Endothelial cell of umbilical vein (primary cell): Measurements from ENCODE around the gene ASF1A. TPM values are rescaled to one million over a fixed set of nuclear protein-coding genes. Genes with fewer than 3 reads are reported as not detected.

Experiments
- BruUV-seq: library from RNA; stranded (reverse); fragments of 400-500 nt; replicated peaks from 2 replicates; lab custom pipeline; 2021; lab: Mats Ljungman, UMichigan
- CTCF ChIA-PET: fragments of 300-600, 350-600 bp; sonication (Branson Sonifier 250); formaldehyde crosslinking; loops from one replicate; lab custom pipeline; 2021; ENCODE audit warnings: antibody characterized with exemption, inconsistent platforms; lab: Charles Lee
- POLR2A ChIA-PET: fragments of 300-600, 350-600 bp; sonication (Branson Sonifier 250); formaldehyde crosslinking; loops from one replicate; lab custom pipeline; 2021; ENCODE audit warnings: antibody characterized with exemption, inconsistent platforms; lab: Charles Lee
- DNase-seq: peaks from one replicate; pipeline ENCODE4 v3.0.0-alpha.2; 2011; ENCODE audit warnings: low read depth, low spot score
- FAIRE-seq: peaks from 2 replicates; lab custom pipeline; 2011; peaks lifted over from hg19 to GRCh38; lab: Jason Lieb, UNC
- H2AFZ ChIP-seq: 2 replicates; pipeline ENCODE4 v1.6.0; 2012; ENCODE audit warnings: low read depth, low read length, control low read depth, inconsistent platforms
- H3K27ac ChIP-seq: 2 replicates; pipeline ENCODE4 v1.5.1; 2011; ENCODE audit warnings: low read depth, mild to moderate bottlenecking, control low read depth, low read length, moderate library complexity; ENCODE audit not compliant: insufficient read depth
- H3K27me3 ChIP-seq, 2 experiments: 2 replicates each; pipeline versions ENCODE4 v1.6.0 to v1.6.1; 2011; ENCODE audit warnings: low read length in 2 of 2, mixed read lengths in 1 of 2; ENCODE audit not compliant: control insufficient read depth in 2 of 2, insufficient read depth in 2 of 2
- H3K36me3 ChIP-seq, 2 experiments: 2 replicates in 1 of 2; 3 replicates in 1 of 2; pipeline ENCODE4 v1.5.1; 2011; ENCODE audit warnings: low read length in 2 of 2, mild to moderate bottlenecking in 1 of 2, moderate library complexity in 1 of 2; ENCODE audit not compliant: control insufficient read depth in 2 of 2, insufficient read depth in 2 of 2; ENCODE audit errors: extremely low read depth in 1 of 2
- H3K4me1 ChIP-seq: 3 replicates; pipeline ENCODE4 v1.5.1; 2011; ENCODE audit warnings: mild to moderate bottlenecking, low read length; ENCODE audit not compliant: control insufficient read depth, insufficient read depth; ENCODE audit errors: extremely low read depth
- H3K4me2 ChIP-seq: 2 replicates; pipeline ENCODE4 v1.6.1; 2011; ENCODE audit warnings: low read length, control low read depth, mixed read lengths; ENCODE audit not compliant: insufficient read depth
- H3K4me3 ChIP-seq, 3 experiments: fragments of 200-600 bp in 1 of 3; sonication (generic), shearing (Covaris generic) in 1 of 3; replicated peaks in 1 of 3; 2 replicates each; pipeline ENCODE4 v1.5.1; 2011 to 2016; ENCODE audit warnings: control low read depth in 3 of 3, low read length in 3 of 3, mild to moderate bottlenecking in 2 of 3, inconsistent platforms in 1 of 3, low read depth in 1 of 3, moderate library complexity in 1 of 3; ENCODE audit not compliant: insufficient read depth in 1 of 3
- H3K79me2 ChIP-seq: 2 replicates; pipeline ENCODE4 v1.6.0; 2012; ENCODE audit warnings: low read length, inconsistent platforms; ENCODE audit not compliant: control insufficient read depth, insufficient read depth
- H3K9ac ChIP-seq: replicated peaks from 2 replicates; pipeline ENCODE3; 2011; ENCODE audit warnings: low read length, control low read depth; ENCODE audit not compliant: insufficient read depth; ENCODE audit errors: extremely low read depth
- H3K9me1 ChIP-seq: replicated peaks from 3 replicates; pipeline ENCODE4 v1.6.0; 2011; ENCODE audit warnings: mild to moderate bottlenecking, low read length; ENCODE audit not compliant: control insufficient read depth, insufficient read depth; ENCODE audit errors: extremely low read depth
- H3K9me3 ChIP-seq: replicated peaks from 2 replicates; pipeline ENCODE4 v1.5.1; 2012; ENCODE audit warnings: low read length, inconsistent platforms; ENCODE audit not compliant: control insufficient read depth, insufficient read depth
- H4K20me1 ChIP-seq: replicated peaks from 2 replicates; pipeline ENCODE3; 2011; ENCODE audit warnings: mild to moderate bottlenecking, low read length; ENCODE audit not compliant: control insufficient read depth, insufficient read depth; ENCODE audit errors: extremely low read depth
- CTCF ChIP-seq, 2 donors: IDR thresholded peaks; 1 replicate in 1 of 2; 2 replicates in 1 of 2; pipeline ENCODE4 v1.5.1; 2011; ENCODE audit warnings: low read length in 2 of 2, mild to moderate bottlenecking in 2 of 2, moderate library complexity in 2 of 2, control low read depth in 1 of 2, inconsistent platforms in 1 of 2, low read depth in 1 of 2; ENCODE audit not compliant: insufficient read depth in 1 of 2; ENCODE audit errors: extremely low read depth in 1 of 2
- EZH2 ChIP-seq: IDR thresholded peaks from 2 replicates; pipeline ENCODE4 v1.6.1; 2012; ENCODE audit warnings: borderline replicate concordance, low read depth, mild to moderate bottlenecking, moderate library complexity, low read length, inconsistent platforms; ENCODE audit not compliant: severe bottlenecking
- FOS ChIP-seq: IDR thresholded peaks from 2 replicates; pipeline ENCODE4 v1.6.1; 2011; ENCODE audit warnings: mild to moderate bottlenecking, low read length, moderate library complexity, borderline replicate concordance; ENCODE audit not compliant: insufficient read depth
- GATA2 ChIP-seq: IDR thresholded peaks from 2 replicates; pipeline ENCODE4 v1.7.0; 2011; ENCODE audit warnings: low read depth, mild to moderate bottlenecking, moderate library complexity, mixed read lengths, low read length; ENCODE audit not compliant: insufficient read length, insufficient read depth
- JUN ChIP-seq: IDR thresholded peaks from 2 replicates; pipeline ENCODE4 v1.6.1; 2011; ENCODE audit warnings: borderline replicate concordance, low read depth; ENCODE audit not compliant: insufficient read length, insufficient read depth
- MAX ChIP-seq: IDR thresholded peaks from 2 replicates; pipeline ENCODE4 v1.6.1; 2011; ENCODE audit not compliant: insufficient read depth, insufficient read length
- MYC ChIP-seq: IDR thresholded peaks from one replicate; pipeline ENCODE4 v1.6.1; 2011; ENCODE audit warnings: mild to moderate bottlenecking, low read depth, low read length
- POLR2A ChIP-seq: IDR thresholded peaks from 2 replicates; pipeline ENCODE4 v1.6.1; 2012; ENCODE audit warnings: low read depth, mild to moderate bottlenecking, control low read depth, low read length
- POLR2AphosphoS5 ChIP-seq: IDR thresholded peaks from 2 replicates; pipeline ENCODE4 v1.6.1; 2012; ENCODE audit warnings: low read depth, mild to moderate bottlenecking, control low read depth, low read length, moderate library complexity; ENCODE audit not compliant: insufficient read depth
- dilution Hi-C: fragments of 300-500 bp; cut with MboI; formaldehyde crosslinking; loops from one replicate; pipeline ENCODE4 v1.15.0; 2019; ENCODE audit warnings: low sequenced_read_pairs; ENCODE audit not compliant: extremely low pct_ligation_motif_present
- intact Hi-C: fragments of 100-400 bp; cut with micrococcal nuclease; formaldehyde crosslinking; loops from one replicate; pipeline ENCODE4 v1.10.0; 2022
- polyA plus RNA-seq, 4 experiments: library from polyadenylated mRNA; depleted of rRNA in 3 of 4; stranded (reverse) in 3 of 4; unstranded in 1 of 4; fragments of >200 nt; gene quantifications; 2 replicates each; pipeline versions ENCODE4 v1.2.1 to v1.2.3, GENCODE V29; 2011 to 2012; ENCODE audit warnings: missing spikeins in 1 of 4
- total RNA-seq: library from RNA; stranded (reverse); gene quantifications from 2 replicates; pipeline ENCODE4 v1.2.3, GENCODE V29; 2021

The ASF1A gene
- total and polyA plus RNA-seq, 2 donors (not counting 3 experiments of a cell fraction or from before 2014, with no cell fraction given) = 17.6 to 38.4 TPM

GRCh38 chr6:118856301-118856700 is 37.7 kb upstream of the ASF1A start:
- Histone ChIP-seq H3K4me1 (no peaks in the 10 kb centered on the region), H3K79me2 (peaks cover 2% of the 10 kb centered on the region), H3K9ac (no peak overlapping the region), H3K9me3 (no peaks in the 10 kb centered on the region), H3K36me3 (no peaks in the 10 kb centered on the region), H3K27ac (no peak overlapping the region), H3K27me3 (no peaks in the 10 kb centered on the region), H2AFZ (no peak overlapping the region), H3K4me3 (no peak overlapping the region), H4K20me1 (peaks cover 2% of the 10 kb centered on the region), H3K9me1 (no peaks in the 10 kb centered on the region), H3K4me2 (no peak overlapping the region)
- DNase-seq (no peak), FAIRE-seq (no peak)
- dilution Hi-C loops (no loop called here), intact Hi-C loops (no loop called here)
- ChIA-PET POLR2A (no interaction called here), CTCF (no interaction called here)
- no TSS peak for BruUV-seq
- no peak for TF ChIP-seq MAX
- TF ChIP-seq POLR2AphosphoS5 = no peak
- no peak for TF ChIP-seq MYC
- TF ChIP-seq CTCF (IDR thresholded peaks at IDR 0.05; ENCODE audit: extremely low read depth in 1 of 2, insufficient read depth in 1 of 2, low read depth in 1 of 2, low read length in 2 of 2) = no peak
- no peak for TF ChIP-seq POLR2A
- TF ChIP-seq FOS = no peak
- TF ChIP-seq EZH2 = no peak
- no peak for TF ChIP-seq GATA2
- TF ChIP-seq JUN = no peak
